KOPT-K1 (cell line): ENCODE results near the gene MGAT5B.

Experiments used
- H3K27ac ChIP-seq: fragments of 200-600 bp; sonication (generic); 2 replicates; pipeline ENCODE4 v1.5.1; 2016; ENCODE audit warnings: antibody characterized with exemption, mild to moderate bottlenecking, low read depth, low read length; ENCODE audit not compliant: poor library complexity, severe bottlenecking
- H3K36me3 ChIP-seq: fragments of 200-600 bp; sonication (generic); 2 replicates; pipeline ENCODE4 v1.5.1; 2017; ENCODE audit warnings: antibody characterized with exemption, mild to moderate bottlenecking, low read length, moderate library complexity; ENCODE audit not compliant: insufficient read depth
- H3K9me3 ChIP-seq: fragments of 200-600 bp; sonication (generic); 2 replicates; pipeline ENCODE4 v1.5.1; 2017; ENCODE audit warnings: antibody characterized with exemption, low read length, mild to moderate bottlenecking; ENCODE audit not compliant: insufficient read depth, poor library complexity, severe bottlenecking

MGAT5B gene

GRCh38 chr17:76880971-76881370 lies 12.8 kb downstream of the MGAT5B start:
- H3K27ac ChIP-seq = no peak overlapping the region
- peaks cover 2% of the 10 kb centered on the region for H3K9me3 ChIP-seq
- no peaks in the 10 kb centered on the region for H3K36me3 ChIP-seq

- H3K9me3 ChIP-seq = no peaks in the 10 kb centered on the region
- no peaks in the 10 kb centered on the region for H3K36me3 ChIP-seq
These were observed 13.2 kb downstream of the MGAT5B start for GRCh38 chr17:76881408-76881807.

GRCh38 chr17:76881966-76882365 lies 13.8 kb downstream of the MGAT5B start:
- H3K27ac ChIP-seq = no peak overlapping the region
- H3K9me3 ChIP-seq = no peaks in the 10 kb centered on the region
- H3K36me3 ChIP-seq = no peaks in the 10 kb centered on the region

More at GRCh38 chr17:76881408-76881807, 13.2 kb downstream of the MGAT5B start:
- H3K27ac ChIP-seq = no peak overlapping the region

- Histone ChIP-seq H3K27ac (no peak overlapping the region), H3K36me3 (no peaks in the 10 kb centered on the region), H3K9me3 (no peaks in the 10 kb centered on the region)
These were observed 15.7 kb downstream of the MGAT5B start for GRCh38 chr17:76883744-76884525.

- Histone ChIP-seq H3K27ac (no peak overlapping the region), H3K36me3 (no peaks in the 10 kb centered on the region), H3K9me3 (no peaks in the 10 kb centered on the region)
These were observed 17.0 kb downstream of the MGAT5B start for GRCh38 chr17:76884995-76885893.

- H3K27ac ChIP-seq = no peak overlapping the region
- H3K9me3 ChIP-seq = no peaks in the 10 kb centered on the region
- H3K36me3 ChIP-seq = no peaks in the 10 kb centered on the region
These were observed 17.7 kb downstream of the MGAT5B start for GRCh38 chr17:76885894-76886290.

GRCh38 chr17:76886395-76886794 lies 18.2 kb downstream of the MGAT5B start:
- H3K27ac ChIP-seq = no peak overlapping the region
- no peaks in the 10 kb centered on the region for H3K36me3 ChIP-seq
- H3K9me3 ChIP-seq = no peaks in the 10 kb centered on the region

- Histone ChIP-seq H3K36me3 (no peaks in the 10 kb centered on the region), H3K9me3 (no peaks in the 10 kb centered on the region), H3K27ac (no peak overlapping the region)
These were observed 19.6 kb downstream of the MGAT5B start for GRCh38 chr17:76887802-76888201.

- H3K27ac ChIP-seq = no peak overlapping the region
- no peaks in the 10 kb centered on the region for H3K36me3 ChIP-seq
- no peaks in the 10 kb centered on the region for H3K9me3 ChIP-seq
These were observed 20.5 kb downstream of the MGAT5B start for GRCh38 chr17:76888661-76889060.

GRCh38 chr17:76889323-76889722 lies 21.1 kb downstream of the MGAT5B start:
- H3K9me3 ChIP-seq = no peaks in the 10 kb centered on the region
- no peak overlapping the region for H3K27ac ChIP-seq
- H3K36me3 ChIP-seq = no peaks in the 10 kb centered on the region

GRCh38 chr17:76892329-76892728 lies 24.1 kb downstream of the MGAT5B start:
- H3K27ac ChIP-seq = no peak overlapping the region
- H3K36me3 ChIP-seq = no peaks in the 10 kb centered on the region
- peaks cover 8% of the 10 kb centered on the region for H3K9me3 ChIP-seq

GRCh38 chr17:76893623-76894334 lies 25.6 kb downstream of the MGAT5B start:
- peaks cover 8% of the 10 kb centered on the region for H3K9me3 ChIP-seq
- H3K36me3 ChIP-seq = no peaks in the 10 kb centered on the region

GRCh38 chr17:76894842-76895241 lies 26.6 kb downstream of the MGAT5B start:
- Histone ChIP-seq H3K36me3 (no peaks in the 10 kb centered on the region), H3K9me3 (peaks cover 8% of the 10 kb centered on the region), H3K27ac (no peak overlapping the region)

More at GRCh38 chr17:76893623-76894334, 25.6 kb downstream of the MGAT5B start:
- H3K27ac ChIP-seq = no peak overlapping the region

GRCh38 chr17:76897023-76897422 lies 28.8 kb downstream of the MGAT5B start:
- Histone ChIP-seq H3K9me3 (peaks cover 8% of the 10 kb centered on the region), H3K36me3 (no peaks in the 10 kb centered on the region), H3K27ac (no peak overlapping the region)

- Histone ChIP-seq H3K27ac (no peak overlapping the region), H3K36me3 (no peaks in the 10 kb centered on the region), H3K9me3 (peaks cover 8% of the 10 kb centered on the region)
These were observed 31.2 kb downstream of the MGAT5B start for GRCh38 chr17:76899414-76899813.
